Activated effector memory CD4-positive, alpha-beta T cell treated with anti-CD3 and anti-CD28 coated beads, Interleukin-2, amount 50 U/mL, for 16 hours (primary cell): ENCODE results near the gene TSFM.

Source experiments
- DNase-seq: peaks from one replicate; pipeline ENCODE4 v3.0.0-alpha.2; 2020

Gene TSFM

DNA sequence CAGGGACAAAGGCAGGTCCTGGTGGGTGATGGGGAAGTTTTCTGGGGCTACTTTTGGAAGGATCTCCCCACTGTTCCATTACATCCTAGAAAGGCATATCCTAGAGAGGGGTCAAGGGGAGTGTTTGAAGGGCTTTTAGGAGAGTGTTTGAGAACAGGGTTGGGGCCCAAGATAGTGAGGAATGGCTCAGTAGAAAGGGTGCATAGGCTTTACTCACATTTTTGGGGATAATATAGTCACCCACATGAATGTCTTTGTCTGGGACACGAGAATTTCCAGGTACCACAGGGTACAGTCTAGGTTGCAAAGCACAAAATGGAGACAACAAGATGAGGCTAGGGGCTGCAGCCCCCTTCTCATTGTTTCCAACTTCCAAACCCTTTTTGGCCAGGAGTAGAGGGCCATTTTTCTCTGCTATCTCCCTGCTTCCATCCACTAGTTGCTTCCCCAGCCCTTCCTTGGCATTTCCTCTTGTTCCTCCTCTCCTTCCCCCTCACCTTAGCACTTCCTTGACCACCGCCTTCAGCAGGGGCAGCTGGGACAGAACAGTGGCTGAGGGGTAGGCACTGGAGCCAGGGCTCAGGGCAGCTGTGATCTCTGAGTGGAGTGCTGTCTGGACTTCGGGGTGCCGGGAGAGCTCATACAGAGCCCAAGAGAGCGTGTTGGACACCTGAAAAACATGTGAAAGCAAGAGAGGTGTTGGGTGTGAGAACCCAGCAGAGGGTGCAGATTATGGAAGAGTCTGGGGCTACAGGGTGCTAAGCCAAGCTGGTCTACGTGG is 18.5 kb upstream of the TSFM start:
- DNase-seq = no peak

DNA sequence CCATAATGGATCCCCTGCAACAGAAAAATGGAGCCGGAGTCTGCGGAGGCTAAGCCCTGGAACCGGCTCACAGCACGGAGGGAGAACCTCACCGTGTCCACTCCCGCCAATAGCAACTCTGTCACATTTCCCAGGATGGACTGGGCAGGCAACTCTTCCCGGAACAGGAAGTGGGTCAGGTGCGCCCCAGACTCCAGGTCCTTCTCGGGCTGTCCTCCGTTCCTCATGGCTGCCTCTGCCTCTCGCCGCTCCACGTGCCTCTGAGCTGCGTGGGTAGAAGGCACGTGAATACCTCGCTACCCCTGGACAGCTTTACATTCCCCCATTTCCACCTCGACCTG is 18.0 kb upstream of the TSFM start:
- DNase-seq = no peak

DNA sequence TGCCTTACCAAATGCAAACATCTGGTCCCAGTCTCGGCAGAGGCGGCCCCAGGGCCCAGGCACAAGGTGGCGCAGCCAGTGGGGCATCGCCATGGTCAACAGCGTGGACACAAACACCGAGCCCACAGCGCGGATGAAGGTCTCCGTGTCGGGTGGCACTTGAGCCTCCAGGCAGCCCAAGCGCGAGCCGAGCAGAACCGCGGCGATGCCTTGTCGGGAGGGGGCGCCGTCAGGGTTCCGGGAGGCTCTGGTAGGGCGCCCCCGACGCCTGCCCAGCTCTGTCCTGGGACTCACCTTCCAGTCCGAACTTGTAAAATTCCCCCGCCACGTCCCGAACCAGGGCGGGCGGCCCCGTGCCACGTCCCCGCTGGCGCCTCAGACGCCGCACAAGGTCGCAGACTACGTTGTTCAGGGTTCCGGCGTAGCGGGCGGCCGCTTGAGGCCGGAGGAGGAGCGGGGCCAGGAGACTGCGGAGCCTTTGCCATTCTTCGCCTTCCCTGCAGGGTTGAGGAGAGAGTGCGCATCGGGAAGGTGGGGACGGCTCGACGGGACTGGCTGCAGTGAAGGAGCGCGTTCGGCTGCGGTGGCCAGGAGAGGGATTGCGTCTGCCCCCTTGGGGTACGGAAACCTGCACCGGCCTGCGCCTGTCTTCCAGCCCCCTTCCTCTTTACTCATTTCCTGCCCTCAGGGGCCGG is 17.4 kb upstream of the TSFM start:
- peak; percentile 85 for DNase-seq

DNA sequence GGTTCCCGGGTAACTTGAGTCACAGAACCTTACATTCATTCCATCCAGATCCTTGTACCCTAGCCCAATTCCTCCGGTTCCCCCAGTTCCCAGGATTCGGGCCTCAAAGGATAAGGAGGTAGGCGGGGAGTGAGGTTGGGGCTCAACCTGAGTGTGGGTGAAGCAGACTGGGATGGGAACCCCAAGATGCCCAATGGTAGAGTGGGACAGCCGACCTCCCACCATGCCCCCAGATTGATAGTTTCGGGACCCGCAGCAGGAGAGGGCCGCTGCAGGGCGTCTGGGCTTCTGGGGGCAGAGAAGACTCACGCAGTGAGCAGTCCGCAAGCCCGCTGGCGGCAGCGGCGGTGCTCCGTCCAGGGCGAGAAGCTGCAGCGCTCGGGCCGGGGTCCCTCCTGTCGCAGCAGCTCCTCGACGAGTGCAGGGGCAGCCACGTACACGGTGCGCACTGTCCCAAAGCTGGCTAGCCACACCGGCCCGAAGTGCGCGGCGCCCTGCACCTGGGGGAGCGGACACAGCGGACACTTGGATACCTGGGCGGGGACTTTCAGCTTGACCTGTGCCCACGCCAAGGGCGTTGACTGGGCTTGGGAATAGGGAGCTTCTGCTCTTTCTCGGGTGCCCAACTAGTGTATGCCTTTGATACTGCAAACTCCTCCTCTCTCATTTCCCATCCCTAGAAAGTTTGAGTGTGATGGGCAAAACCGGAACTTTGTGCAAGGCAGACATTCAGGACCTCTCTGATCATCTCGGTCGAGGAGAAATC is 16.7 kb upstream of the TSFM start:
- DNase-seq = no peak

DNA sequence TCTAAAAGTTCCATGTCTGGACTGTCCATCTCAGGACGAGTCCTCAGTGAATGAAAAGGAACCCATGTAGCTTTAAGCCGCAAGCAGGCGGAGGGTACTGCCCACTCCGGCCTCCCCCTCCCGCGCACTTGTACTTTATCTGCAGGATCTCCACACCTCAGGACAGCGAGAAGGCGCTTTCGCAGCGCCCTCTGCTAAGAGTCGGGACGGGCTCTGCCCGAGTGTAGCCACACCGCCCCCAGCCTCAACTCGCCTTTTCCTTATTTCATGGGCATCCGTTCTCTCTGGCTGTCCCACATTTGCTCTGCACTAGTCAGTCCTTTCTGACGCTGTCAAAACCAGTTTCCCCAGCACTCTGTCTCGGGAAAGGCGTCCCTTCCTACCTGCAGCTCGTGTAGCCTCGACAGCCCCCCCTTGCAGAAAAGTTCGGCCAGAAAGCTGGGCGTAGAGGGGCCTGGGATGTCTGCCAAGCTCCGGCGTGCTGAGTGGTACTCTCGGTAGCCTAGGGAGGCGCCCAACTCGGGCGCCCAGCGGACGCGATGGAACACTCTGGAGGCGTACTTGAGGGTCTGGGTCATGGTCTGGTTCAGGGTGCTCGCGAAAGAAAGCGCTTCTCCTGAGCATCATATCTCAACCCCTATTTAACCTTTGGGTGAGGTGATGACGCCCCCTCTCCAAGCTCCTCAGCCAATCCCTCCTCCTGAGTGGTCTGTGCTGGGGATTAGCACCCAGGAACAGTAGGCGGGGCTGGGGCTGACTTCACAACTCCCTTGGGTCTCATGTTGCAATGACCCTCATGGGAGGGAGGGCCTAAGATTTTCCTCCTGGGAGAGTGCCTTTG is 15.9 kb upstream of the TSFM start, which contains the start of gene CYP27B1:
Gene CYP27B1, minus strand, starts transcription at position 615 of the 841 bp plus-strand sequence. Its CDS starts 37 bp downstream, at position 578.
- no peak for DNase-seq

DNA sequence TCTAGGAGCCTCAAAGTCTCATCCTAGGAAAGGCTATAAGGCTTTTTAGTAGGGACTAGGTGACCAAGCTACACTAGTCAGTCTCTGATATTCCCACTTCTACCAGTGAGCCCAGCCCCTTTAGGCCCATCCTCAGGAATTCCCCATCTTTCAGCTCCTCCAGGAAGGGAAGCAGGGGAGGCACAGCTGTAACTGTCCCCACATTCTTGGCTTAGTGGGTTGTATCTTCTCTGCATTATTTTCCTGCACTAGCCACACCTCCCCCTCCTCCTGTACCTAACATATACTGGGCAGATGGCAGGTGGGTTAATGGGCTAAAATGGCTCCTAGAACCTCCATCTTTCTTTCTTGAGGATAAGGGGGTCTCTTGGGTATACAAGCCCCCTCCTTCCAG is 15.3 kb upstream of the TSFM start:
- DNase-seq = no peak

DNA sequence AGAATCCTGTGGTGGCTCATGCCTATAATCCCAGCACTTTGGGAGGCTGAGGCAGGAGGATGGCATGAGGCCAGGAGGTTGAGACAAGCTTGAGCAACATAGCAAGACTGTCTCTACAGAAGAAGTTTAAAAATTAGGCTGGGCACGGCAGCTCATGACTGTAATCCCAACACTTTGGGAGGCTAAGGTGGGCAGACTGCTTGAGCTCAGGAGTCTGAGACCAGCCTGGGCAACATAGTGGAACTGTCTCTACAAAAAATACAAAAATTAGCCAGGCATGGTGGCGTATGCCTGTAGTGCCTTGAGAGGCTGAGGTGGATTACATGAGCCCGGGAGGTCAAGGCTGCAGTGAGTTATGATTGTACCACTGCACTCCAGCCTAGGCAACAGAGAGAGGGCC is 14.7 kb upstream of the TSFM start:
- DNase-seq = no peak

DNA sequence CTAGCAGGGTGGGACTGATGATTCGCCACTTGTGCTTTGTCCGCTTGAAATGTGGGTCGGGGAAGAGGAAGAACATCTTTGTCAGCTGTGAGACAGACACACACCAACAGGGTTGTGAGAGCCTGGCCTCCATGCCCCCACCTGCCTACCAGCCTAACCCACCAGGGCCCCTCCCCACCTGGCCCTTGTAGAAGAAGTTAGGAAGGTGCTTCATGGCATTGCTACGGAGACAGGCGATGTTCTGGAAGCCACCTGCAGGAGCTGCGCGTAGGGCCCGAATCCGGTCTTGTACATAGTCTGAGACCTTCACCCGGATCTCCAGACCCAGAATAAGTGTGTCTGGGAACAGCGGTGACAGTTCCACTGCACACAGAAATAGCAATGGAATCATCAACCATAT is 13.0 kb upstream of the TSFM start:
- DNase-seq = peak; percentile 60

DNA sequence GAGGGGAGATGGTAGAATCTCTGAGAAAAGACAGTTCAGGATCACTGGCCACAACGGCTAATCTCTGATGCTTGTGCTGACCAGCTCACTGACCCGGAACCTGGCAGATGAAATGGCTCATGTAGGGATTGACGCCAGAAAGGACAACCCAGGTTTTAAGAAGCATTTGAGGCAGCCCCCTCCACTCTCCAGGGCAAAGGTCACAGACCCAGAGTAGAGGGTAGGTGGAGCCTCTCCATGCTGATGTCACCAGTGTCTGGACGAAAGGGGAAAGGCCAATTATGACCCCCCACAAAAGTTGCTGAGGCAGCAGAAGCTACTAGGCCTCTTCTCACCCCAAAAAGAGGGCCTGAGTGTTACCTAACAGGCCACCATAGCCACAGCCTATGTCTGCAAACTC is 11.9 kb upstream of the TSFM start:
- DNase-seq = peak; percentile 55

DNA sequence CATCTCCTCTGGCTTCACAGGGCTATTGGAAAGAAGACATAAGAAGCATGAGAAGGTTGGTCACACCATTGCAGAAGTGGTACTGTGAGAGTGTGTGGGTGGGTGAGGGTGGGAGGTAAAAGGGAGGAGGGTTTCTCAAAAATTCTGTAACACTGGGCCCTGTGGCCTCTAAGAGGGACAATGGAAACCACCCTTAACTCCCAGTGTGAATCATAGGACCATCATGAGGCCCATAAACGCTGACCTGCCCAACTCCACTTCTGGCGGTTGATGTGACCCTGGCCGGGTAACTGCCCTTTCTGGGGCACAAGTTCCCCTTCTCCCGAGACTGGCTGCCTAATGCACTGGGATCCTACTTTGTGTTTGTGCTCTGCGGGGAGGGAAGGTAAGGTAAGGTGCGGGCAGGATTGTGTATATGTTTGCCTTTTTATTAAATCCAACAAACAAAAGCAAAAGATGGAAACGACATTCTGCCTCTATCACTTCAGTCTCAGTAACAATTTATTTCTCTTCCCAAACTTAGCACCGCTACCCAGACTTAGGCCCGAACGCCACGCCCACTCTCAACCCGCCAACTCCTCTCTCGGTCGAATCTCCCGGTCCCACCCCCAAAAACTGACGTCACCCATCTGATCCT is 11.2 kb upstream of the TSFM start:
- DNase-seq = peak; percentile 94

DNA sequence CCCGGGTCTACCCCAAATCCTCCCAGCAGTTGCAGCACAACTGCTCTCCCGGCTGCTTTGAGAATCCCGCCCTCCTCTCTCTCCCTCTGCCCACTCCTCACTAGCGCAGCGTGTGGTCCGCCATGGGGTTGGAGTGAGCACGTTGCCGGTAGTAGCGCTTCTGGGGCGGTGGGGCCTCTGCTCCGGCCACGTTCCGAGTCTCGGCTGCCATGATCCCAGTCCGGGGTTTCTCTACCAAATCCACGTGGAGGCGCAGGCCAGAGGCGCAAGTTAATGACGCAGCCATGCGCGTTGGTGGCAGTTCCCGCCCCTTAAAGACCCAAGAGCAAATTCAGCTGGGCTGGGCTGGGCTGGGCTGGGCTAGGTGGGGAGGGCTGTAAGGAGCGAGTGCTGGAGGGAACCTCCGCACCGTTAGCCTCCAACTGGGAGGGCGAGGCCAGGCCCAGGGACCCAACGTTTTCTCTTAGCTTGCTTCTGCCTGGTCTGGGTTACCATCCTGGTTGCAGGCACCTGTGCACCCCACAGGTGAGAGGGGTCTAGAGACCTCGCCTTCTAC is 10.6 kb upstream of the TSFM start, which contains the start of gene METTL1:
Gene METTL1, minus strand, starts transcription at position 233 of the 556 bp plus-strand sequence. Its CDS starts 22 bp downstream, at position 211.
- peak; percentile 97 for DNase-seq

DNA sequence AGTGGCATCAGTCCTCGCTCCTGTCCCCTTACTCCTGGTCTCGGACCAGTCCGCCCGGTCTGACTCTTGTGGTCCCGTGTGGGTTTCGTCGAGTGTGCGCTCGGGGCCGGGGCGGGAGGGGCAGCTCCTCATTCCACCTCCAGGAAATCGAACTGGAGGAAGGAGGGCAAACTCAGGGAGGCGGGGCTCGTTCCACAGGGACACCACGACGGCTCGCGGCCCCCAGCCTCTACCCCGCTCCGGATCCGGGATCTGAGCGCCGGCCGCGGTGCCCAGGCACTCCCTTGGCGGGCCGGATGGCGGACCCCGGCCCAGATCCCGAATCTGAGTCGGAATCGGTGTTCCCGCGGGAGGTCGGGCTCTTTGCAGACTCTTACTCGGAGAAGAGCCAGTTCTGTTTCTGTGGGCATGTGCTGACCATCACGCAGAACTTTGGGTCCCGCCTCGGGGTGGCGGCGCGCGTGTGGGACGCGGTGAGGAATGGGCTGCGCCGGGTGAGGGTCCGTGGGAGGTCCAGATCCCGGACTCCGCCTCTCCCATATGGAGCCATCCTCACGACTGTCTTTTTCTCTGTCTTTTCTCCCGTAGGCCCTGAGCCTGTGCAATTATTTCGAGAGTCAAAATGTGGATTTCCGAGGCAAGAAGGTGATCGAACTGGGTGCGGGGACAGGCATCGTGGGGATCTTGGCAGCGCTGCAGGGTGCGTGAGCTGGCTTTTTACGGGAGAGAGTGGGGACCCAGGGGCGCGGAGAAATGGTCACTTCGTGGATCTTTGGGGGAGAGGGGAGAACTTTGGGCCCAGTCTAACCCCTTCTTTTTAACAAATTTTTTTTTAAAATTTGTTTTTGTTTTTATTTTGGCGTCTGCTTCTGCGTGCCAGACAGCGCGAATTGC is 9.9 kb upstream of the TSFM start, which contains the start of gene EEF1AKMT3:
Gene EEF1AKMT3, plus strand, starts transcription at position 186 of the 894 bp plus-strand sequence. Its CDS starts 111 bp downstream, at position 297.
- peak; percentile 78 for DNase-seq

DNA sequence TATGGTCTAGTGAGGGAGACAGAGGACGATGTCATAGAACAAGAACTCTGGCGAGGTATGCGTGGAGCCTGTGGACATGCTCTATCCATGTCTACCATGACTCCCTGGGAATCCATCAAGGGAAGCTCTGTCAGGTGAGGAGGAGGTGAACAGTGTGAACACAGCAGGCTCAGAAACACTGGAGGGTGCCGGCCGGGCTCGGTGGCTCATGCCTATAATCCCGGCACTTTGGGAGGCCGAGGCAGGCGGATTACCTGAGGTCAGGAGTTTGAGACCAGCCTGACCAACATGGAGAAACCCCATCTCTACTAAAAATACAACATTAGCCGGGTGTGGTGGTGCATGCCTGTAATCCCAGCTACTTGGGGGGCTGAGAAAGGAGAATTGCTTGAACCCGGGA is 8.0 kb upstream of the TSFM start:
- DNase-seq = peak; percentile 45

DNA sequence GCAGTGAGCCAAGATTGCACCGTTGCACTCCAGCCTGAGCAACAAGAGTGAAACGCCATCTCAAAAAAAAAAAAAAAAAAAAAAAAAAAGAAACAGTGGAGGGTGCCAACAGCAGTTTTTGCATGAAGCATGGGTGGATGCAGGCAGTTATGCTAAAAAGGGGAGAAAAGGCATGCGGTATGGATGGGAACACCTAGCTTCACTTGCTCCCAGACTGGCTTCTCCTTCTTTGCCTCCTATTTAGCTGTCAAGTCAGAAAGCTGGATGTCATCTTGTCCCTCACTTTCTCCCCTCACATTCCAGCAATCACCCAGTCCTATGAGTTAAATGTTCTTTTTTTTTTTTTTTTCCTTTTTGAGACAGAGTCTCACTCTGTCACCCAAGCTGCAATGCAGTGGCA is 7.5 kb upstream of the TSFM start:
- no peak for DNase-seq

DNA sequence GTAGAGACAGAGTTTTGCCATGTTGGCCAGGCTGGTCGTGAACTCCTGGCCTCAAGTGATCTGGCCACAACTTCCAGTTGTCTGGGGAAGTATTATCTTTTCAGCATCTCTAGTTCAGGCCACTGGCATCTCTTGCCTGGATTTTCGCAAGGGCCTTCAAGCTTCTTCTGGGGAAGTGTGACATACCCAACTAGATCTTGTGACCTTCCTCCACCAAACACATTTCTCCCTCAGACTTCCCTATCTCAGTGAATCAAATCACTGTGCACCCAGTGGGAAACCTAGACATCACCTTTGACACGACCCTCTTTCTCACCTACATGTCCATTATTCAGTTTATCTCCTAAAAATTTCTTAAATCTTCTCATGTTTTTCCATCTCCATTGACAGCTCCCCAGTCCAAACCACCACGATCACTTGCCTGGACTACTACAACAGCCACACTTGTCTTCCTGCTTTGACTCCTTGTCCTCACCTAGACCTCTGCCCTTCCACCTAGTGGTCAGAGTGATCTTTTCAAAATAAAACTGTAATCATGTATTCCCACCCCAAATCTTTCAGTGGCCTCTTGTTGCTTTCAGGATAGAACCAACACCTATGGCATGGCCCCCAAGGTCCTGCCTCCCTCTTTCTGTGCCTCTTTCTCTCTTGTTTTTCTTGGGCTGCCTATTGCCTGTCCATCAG is 6.9 kb upstream of the TSFM start:
- DNase-seq = no peak

DNA sequence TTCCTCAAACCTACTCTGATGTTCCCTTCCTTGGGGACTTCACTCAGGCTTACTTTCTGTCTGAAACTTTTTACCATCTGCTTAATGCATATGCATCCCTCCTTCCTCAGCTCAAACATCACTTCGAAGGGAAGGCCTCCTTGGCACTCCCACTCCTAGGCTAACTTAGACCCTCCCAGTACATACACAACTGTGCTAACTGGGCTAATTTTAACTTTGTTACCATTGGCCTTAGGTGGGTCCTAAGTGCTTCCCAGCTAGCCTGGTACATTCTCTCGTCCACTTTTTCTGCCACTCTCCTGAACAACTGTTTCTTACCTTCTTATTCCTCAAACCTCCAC is 6.4 kb upstream of the TSFM start:
- no peak for DNase-seq

DNA sequence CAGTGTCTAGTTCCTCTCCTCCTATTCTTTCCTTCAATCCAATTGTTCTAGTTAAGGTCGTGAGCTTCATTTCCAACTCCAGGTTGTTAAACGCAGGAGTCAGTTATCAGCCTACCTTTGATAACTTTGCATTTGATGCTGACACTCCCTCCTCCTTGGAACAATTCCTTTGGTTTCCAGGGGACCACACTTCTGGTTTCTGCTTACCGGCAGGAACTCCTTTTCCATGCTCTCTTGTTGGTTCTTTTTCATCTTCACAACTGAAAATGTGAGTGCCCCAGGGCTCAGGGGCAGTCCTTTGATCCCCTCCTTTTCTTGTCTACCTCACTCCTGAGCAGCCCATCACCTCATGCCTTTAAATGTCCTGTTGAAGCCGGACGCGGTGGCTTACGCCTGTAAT is 5.2 kb upstream of the TSFM start:
- no peak for DNase-seq

DNA sequence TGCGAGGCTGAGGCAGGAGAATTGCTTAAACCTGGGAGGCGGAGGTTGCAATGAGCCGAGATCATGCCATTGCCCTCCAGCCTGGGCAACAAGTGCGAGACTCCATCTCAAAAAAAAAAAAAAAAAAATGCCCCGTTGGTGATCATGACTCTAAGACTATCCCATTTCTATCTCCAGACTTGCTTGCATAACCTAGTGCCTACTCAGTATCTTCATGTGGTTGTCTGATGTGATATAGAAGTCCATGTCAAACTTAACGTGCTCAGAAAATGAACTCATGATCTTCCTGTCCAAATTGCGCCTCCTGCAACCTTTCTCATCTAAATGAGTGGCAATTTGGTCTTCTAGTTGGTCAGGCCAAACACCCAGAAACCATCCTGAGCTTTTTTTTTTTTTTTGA is 4.7 kb upstream of the TSFM start:
- DNase-seq = no peak

DNA sequence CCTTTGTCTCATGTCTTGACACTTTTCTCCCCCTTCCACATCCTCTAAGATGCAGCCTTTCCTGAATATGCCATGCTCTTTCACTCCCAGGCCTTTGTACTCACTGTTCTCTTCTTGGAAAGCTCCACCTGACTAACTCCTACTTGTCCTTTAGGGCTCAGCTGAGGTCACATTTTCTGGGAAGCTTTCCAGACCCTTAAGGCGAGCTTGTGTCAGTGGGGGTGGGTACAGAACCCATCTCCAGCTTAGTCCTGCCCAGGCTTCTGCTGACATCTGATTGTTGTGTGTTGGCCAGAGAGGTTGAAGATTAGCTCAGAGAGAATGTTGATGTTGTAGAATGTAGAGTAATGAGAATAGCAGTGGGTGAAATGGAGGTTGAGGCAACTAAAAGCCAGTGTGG is 2.9 kb upstream of the TSFM start:
- no peak for DNase-seq

DNA sequence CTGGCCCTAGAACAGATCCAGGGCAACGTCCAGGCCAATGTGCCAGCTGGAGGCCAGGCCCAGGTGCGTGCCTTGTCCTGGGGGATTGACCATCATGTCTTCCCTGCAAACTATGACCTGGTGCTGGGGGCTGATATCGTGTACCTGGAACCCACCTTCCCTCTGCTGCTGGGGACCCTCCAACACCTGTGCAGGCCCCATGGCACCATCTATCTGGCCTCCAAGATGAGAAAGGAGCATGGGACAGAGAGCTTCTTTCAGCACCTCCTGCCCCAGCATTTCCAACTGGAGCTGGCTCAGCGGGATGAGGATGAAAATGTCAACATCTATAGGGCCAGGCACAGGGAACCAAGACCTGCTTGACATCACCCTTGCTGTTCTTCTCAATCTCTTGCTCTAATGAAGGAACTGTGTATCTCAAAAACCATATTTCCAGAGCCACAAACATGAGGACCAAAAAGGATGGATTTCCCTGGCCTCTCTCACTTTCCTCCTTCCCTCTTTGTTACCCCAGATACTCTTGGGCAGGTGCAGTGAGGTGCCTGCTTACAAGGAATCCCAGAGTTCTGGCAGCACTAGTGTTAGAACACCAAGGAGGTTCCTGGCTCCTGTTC is 2.2 kb upstream of the TSFM start:
- no peak for DNase-seq
